A204.1 (cell line): ENCODE measurements around the gene JAKMIP2.

Experiments used
- FAIRE-seq: peaks from 2 replicates; lab custom pipeline; 2012; peaks lifted over from hg19 to GRCh38; lab: Jason Lieb, UNC

The JAKMIP2 gene

GRCh38 chr5:147694772-147695171, 87.8 kb downstream of the JAKMIP2 start:
- no peak for FAIRE-seq

GRCh38 chr5:147693233-147693632, 89.3 kb downstream of the JAKMIP2 start:
- FAIRE-seq, result no peak

DNA sequence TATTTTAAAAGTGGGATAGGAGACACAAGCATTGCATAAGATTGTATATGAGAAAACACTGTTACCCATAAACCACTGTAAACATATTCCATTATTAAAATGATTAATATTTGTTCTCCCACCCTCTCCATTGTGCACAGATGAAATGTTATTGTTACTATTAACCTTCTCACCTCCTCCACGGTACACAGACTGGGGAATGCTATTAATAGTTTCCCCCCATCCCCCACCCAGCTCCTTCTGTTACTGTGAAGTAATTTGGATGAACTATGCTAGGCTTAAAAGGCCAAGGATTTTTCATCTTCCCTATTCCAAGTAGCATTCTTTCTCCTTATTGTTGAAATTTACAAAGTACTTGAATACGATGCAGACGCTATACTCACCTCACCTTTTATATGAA, 91.4 kb downstream of the JAKMIP2 start:
- FAIRE-seq, result no peak

DNA sequence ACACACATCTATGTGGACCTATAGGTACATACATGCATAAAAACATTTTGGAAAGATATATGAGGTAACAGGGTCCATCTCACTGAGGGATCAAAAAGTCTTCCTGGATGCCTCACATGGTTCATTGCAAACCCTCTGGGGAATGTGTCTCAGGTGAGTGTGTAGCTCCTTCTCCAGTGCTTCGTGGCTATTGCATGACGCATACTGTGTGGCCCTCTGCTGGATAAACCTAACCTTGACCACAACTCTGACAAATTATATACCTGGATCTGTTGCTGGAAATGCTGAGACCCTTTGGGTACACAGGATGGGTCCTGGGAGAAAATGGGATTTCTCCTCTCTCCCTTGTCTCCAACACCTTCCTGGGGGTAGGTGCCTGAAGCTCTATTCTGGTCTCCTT, 91.9 kb downstream of the JAKMIP2 start:
- no peak for FAIRE-seq

DNA sequence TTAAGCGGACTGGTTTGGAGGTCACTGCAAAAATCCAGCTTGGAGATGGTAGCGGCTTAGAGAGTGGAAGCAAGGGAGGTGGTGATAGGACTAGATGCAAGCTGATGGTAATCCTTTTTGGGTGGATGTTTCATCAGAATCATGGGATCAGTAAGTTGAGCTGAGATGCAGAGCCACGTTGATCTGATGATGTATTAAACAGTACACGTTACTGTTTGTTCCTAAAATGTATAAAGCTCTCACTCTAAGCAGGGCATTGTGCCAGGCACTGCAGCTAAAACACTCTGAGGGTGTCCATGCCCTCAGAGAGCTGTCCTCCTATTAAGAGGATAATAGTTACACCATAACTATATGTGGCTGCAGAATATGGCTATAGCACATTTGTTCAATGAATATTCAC, 93.1 kb downstream of the JAKMIP2 start:
- FAIRE-seq, result no peak

GRCh38 chr5:147688656-147689356, 93.7 kb downstream of the JAKMIP2 start:
- no peak for FAIRE-seq

DNA sequence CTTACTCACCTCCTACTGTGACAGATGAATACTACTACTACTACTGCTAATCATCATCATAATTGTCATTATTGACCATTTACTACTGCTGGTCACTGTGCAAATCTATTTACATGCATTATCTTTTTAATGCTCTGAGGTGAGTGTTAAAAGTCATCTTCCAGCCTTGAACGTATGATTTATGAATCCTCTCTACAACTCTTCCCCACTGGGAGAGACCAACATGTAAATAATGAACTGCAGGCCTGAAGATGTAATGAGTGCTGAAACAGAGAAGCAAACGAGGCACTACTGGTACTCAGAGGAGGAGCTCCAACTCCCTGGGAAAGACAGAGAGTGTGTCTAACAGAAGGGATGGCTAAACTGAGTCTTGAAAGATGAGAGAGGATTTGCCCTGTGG, 95.4 kb downstream of the JAKMIP2 start:
- no peak for FAIRE-seq

DNA sequence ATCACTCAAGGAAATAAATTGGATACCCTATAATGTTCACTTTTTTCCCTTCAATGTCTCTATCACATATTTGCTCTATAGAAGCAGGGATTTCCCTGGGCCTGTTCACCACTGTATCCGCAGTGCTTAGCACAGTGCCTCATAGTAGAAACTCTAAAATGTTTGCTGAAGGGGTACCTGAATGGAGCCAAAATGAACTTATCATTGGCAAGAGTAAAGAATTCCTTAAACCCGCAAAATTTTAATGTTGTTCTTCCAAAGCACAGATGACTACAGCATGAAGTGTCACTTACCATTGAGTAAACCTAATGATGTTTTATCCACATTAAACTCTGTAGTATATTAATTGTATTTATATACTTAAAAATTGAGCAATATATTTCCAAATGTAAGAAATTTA, 96.1 kb downstream of the JAKMIP2 start:
- no peak for FAIRE-seq

DNA sequence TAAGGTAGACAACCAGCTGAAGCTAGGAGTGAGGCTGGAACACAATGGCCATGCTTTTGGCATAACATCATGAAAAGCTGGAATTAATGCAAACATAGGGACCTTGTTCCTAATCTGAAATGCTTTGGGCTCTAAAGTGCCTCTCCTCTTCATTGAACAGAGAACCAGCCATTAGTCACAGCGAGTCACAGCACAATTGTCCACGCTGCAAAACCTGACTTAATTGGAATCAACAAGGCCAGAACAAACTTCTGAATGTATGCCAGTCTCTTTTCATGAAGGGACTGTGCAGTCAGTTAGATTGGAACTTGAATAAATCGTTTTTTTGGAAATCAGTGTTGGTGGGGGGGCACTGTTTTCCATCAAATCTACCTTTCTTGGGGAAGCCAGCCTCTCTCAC, 96.5 kb downstream of the JAKMIP2 start:
- FAIRE-seq, result no peak

DNA sequence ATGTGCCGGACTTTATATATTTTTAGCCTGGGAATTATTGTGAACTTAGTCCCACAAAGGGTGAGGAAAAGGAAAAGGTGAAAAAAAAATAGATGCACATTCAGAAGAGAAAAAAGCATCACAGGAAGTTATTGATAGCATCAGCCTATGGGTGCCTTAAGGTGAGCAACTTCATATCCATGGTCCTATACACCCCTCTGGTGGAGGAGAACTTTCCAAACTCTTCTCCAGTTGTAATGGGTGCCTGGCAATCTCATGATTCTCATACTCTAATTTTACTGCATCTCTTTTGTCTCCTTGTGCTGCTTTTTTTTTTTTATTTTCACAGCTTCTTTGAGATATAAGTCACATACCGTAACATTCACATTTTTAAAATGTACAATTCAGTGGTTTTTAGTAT, 107.4 kb downstream of the JAKMIP2 start:
- FAIRE-seq, result no peak

- no peak for FAIRE-seq
These were observed 108.1 kb downstream of the JAKMIP2 start for GRCh38 chr5:147674411-147674810.

GRCh38 chr5:147673791-147674190, 108.7 kb downstream of the JAKMIP2 start:
- FAIRE-seq, result no peak

- FAIRE-seq, result no peak
These were observed 109.3 kb downstream of the JAKMIP2 start for GRCh38 chr5:147673266-147673665.

- no peak for FAIRE-seq
These were observed 111.2 kb downstream of the JAKMIP2 start for GRCh38 chr5:147671365-147671764.

DNA sequence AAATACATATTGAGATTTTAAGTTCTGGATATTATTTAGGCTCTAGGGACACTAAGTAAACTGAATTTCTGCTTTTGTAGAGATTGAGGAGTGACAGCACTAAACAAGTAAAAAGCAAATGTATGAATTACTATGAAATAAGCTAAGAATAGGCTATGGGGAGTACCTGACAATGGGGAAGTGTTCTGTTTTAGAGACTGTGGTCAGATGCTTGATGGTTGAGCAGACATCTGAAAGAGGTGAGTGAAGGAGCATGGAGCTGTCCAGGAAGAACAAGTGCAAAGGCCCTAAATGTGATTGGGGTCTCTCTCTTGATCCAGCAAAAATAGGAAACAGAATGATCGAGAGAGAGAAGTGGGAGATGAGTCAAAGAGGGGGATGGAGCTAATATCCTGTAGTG, 111.7 kb downstream of the JAKMIP2 start:
- no peak for FAIRE-seq

DNA sequence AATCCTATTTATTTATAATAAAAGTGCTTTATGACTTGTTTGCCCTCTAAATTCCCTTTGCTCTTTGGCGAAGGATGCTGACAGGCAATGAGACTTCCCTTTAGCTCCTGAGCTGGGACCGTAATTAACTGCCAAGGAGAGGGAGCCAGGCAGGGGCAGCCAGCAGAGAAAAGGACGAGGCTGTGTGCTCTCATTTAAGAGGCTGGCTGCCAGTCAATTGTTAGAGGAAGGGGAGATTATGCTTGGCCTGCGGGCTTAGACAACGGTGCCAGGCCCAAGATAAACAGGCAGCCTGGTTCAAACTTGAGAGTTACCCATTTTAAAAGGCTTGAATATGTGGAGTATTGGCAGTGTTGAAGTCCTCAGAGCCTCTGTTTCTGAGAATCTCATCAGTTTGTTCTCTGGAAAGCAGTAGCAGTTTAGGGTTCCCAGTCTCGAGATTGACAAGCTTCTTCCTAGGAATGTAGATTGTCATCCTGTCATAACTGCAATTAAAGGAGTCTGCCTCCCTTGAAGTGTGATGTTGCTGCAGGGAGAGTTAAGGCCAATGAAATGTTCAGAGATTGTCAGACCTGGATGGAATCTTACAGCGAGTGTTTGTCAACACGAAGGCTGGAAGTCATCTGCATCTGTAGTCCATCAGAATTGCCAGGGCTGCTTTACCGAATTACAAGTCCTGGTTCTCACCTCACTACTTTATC, 113.2 kb downstream of the JAKMIP2 start:
- FAIRE-seq, result no peak

- no peak for FAIRE-seq
These were observed 114.1 kb downstream of the JAKMIP2 start for GRCh38 chr5:147668385-147668784.

GRCh38 chr5:147667363-147667762, 115.2 kb downstream of the JAKMIP2 start:
- no peak for FAIRE-seq

GRCh38 chr5:147666419-147666818, 116.1 kb downstream of the JAKMIP2 start:
- no peak for FAIRE-seq

DNA sequence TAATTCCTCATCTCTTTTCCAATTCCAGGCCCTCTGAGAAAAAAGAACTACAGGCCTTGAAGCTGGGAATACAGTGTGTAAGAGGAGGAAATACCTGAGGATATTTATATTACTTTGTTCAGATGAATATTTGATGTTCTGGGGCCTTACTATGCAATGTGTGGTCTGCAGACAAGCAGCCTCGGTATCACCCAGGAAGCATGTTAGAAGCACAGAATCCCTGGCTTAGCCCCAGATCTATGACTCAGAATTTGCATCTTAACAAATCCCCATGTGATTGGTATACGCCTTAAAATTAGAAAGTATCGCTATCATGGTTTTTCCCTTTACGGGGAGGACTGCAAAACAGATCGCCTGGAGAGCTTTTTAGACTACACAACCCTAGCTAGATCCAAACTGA, 121.0 kb downstream of the JAKMIP2 start:
- no peak for FAIRE-seq

DNA sequence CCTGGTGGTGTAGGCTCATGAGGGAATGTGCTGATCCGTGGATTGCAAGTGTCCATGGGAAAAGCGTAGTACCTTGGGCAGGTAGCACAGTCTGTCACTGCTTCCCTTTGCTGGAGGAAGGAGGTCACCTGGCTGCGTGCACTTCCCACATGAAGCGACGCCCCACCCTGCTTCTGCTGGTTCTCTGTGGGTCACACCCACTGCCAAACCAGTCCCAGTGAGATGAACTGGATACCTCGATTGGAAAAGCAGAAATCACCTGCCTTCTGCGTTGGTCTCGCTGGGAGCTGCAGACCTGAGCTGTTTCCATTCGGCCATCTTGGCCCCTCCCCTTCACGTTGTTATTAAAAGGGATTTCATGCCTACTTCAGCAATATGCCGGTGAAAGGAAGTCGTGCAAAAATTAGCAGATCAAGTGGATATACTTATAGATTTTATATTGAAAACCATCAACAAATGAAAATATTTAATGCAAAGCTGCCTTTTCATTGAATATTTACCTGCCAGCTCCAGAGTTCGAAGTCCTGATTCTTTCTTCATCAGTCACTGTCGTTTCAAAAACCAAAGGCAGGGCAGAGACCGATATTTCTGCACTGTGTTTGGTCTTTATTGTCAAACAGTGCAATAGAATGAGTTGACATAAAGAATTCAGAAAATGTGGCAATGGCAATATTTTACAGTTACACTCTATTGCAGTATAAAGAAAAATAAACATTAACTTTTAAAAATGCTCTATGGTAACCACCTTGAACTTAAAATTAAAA, 123.2 kb downstream of the JAKMIP2 start:
- FAIRE-seq, result no peak

GRCh38 chr5:147658293-147658932, 124.1 kb downstream of the JAKMIP2 start:
- FAIRE-seq, result no peak

- FAIRE-seq, result no peak
These were observed 133.9 kb downstream of the JAKMIP2 start for GRCh38 chr5:147648597-147648996.
